WI38 (cell line): Measurements from ENCODE around the gene ST6GALNAC3.

ENCODE experiments used
- H3K4me3 ChIP-seq: 2 replicates; pipeline ENCODE4 v1.5.1; 2011; ENCODE audit warnings: low read depth, mild to moderate bottlenecking, control low read depth, low read length
- TF ChIP-seq, protein P1 (sequence below): IDR thresholded peaks from 2 replicates; pipeline ENCODE4 v1.5.1; 2012; ENCODE audit warnings: low read depth, mild to moderate bottlenecking, control low read depth, low read length

ST6GALNAC3 gene

DNA sequence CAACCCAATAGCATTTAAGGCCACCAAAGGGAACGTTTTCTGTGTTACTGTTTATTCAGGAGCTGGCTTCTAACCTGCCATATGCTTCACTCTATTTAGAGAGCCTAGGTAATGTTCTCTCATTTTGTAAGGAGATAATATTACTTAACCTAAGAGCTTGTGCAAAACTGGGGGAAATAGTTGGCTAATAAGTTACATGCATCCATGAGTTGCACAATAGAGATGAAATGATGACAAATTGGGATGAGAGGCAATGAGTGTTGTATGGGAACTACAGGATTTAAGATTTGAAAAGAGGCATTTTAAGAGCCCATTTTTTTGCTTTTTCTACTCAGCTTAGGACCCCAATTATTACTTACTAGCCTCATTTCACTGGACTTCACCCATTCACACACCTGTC, 151.0 kb downstream of the ST6GALNAC3 start:
- no peak overlapping the region for H3K4me3 ChIP-seq
- TF ChIP-seq, protein P1, sequence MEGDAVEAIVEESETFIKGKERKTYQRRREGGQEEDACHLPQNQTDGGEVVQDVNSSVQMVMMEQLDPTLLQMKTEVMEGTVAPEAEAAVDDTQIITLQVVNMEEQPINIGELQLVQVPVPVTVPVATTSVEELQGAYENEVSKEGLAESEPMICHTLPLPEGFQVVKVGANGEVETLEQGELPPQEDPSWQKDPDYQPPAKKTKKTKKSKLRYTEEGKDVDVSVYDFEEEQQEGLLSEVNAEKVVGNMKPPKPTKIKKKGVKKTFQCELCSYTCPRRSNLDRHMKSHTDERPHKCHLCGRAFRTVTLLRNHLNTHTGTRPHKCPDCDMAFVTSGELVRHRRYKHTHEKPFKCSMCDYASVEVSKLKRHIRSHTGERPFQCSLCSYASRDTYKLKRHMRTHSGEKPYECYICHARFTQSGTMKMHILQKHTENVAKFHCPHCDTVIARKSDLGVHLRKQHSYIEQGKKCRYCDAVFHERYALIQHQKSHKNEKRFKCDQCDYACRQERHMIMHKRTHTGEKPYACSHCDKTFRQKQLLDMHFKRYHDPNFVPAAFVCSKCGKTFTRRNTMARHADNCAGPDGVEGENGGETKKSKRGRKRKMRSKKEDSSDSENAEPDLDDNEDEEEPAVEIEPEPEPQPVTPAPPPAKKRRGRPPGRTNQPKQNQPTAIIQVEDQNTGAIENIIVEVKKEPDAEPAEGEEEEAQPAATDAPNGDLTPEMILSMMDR: no peak

DNA sequence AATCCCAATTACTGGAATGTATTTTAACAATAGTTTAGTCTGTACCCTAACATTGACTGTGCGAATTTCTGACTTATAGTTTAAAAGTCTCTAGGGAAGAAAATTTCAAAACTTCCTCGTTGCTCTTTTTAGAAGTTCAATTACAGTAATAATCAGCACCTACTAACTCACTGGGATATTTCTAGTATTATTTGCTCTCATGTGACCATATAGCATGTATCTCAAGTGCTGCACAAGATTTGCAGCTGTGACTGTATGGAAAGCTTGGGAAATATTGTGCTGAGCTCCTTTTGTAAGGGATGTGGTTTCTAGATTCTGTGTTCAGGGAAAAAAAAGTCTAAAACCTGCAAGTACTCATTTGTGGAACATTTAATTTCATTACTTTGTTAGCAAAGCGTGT, 153.1 kb downstream of the ST6GALNAC3 start:
- no peak overlapping the region for H3K4me3 ChIP-seq
- TF ChIP-seq, protein P1: no peak

DNA sequence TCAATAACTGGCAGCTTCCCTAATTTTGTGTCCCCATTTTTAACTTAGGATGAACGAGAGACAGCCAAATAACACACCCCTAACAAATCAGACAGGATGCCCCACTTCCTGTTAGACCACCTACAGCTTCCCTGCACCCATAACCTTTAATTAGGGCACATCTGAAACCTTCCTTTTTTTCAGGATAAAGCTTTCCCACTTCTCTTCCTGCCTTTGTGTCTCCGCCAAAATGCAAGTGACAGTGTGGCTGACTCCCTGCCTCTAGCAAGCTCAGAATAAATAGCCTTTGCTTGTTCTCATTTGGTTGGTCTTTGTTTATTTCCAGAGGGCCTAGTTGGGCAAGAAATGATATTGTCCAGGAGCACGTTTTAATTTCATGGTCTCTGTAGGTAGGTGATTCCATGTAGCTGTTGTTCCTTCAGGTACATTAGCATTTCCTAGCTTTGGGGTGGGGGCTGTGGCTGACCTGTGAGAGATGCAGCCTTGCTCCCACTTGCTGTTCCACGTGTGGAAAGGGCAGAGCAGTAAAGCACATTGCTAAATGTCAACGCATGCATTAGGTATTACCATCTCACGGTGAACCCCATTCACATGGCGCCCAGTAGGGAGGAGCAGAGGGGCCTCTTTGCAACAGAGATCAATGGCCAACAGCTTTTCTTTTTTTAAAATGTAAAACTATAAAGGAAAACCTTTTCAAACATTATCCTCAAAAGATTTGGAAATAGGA, 154.9 kb downstream of the ST6GALNAC3 start:
- TF ChIP-seq, protein P1: no peak
- H3K4me3 ChIP-seq: no peak overlapping the region

DNA sequence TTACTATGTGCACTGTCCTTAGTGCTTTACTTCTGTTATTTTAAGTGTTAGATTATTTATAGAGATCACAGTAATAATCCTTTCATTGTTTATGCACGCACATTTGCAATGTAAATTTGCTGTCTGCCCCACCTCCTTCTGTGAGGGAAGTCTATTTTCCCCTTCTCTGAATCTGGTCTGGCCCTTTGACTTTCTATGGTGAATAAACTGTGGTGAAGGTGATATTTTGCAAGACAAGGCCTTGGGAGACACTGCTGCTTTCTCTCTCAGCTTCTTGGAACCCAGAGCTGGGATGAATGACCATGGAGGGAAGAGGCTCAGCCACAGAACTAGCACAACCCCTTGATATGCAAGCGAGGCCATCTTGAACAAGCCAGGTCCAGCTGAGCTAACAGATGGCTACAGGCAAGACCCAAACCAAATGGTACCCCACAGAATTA, 156.3 kb downstream of the ST6GALNAC3 start:
- TF ChIP-seq, protein P1: no peak
- H3K4me3 ChIP-seq: no peak overlapping the region

DNA sequence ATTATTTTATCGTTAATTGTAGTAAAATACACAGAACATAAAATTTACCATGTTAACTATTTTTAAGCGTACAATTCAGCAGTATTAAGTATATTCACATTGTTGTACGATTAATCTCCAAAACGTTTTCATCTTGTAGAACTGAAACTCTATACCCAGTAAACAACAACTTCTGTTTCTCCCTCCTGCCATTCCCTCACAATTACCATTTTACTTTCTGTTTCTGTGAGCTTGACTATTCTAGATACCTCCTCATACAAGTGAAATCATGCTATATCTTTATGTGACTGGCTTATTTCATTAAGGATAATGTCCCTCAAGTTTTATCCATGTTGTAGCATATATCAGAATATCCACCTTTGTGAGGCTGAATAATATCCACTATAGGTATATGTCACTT, 156.8 kb downstream of the ST6GALNAC3 start:
- H3K4me3 ChIP-seq: no peak overlapping the region
- TF ChIP-seq, protein P1: no peak

DNA sequence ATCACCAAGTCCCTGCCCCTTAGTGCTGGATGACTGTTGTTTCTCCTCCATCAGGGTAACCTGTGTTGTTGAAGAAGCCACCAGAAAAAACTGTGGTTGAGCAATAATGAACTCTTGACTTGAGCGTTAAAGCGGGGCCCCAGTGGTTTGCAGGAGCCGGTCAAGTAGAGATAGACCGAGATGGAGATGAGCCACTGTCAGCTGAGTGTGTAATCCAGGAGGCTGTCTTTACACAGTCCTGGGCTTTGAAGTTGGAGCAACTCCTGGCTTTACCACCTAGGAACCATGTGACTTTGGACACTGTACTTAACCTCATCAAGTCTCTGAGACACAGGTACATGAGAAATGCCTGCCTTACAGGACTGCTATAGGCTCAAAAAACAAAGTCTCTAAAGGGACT, 158.1 kb downstream of the ST6GALNAC3 start:
- H3K4me3 ChIP-seq: no peak overlapping the region
- TF ChIP-seq, protein P1: no peak

DNA sequence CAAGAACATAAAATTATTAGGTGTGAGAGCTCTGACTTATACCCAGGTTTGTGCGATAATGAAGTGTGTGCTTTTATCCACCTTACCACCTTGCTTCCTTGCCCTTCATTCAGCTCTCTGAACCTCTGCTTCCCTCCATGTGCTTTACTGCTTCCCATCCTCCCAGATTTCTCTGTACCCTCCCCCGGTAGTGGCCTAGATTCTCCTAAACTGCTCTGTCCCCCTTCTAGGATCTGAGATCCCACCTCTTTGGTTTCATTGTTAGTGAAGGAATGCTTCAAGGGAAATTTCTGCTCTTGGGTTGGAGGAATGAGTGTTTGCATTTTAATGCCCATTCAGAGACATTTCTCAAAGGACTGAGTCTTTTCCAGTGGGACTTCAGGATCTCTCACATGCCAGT, 159.5 kb downstream of the ST6GALNAC3 start:
- TF ChIP-seq, protein P1: no peak
- no peak overlapping the region for H3K4me3 ChIP-seq
